DND-41 (cell line): ENCODE results near the gene XPO6.

Source experiments
- EZH2 ChIP-seq: IDR thresholded peaks from 3 replicates; pipeline ENCODE4 v1.6.1; 2012; ENCODE audit warnings: borderline replicate concordance, low read depth, mild to moderate bottlenecking, moderate library complexity, low read length, inconsistent platforms; ENCODE audit not compliant: severe bottlenecking
- TF ChIP-seq, protein P1 (sequence below): IDR thresholded peaks from 2 replicates; pipeline ENCODE4 v1.5.1; 2012; ENCODE audit warnings: borderline replicate concordance, low read length, moderate library complexity, mild to moderate bottlenecking; ENCODE audit not compliant: poor library complexity, severe bottlenecking; ENCODE audit errors: extremely low read depth

DNA sequence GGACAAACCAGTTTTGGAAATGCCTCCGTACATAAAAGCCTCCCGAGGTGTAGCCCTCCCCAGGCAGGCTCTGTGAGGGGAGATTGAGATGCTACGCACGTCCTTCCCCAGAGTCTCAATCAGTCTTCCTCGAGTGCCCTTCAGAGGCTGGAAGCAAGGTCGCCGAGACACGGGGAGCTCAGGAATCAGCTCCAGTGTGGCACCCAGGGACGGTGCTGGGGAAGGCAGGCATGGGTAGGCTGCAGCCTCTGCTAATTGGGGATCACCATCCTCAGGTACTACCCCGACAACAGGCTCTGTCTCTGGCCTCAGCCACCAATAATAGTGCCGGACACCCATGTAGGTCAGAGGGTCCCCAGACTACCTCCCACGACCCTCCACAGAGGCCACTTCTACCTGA is 120.1 kb downstream of the XPO6 start:
- TF ChIP-seq, protein P1, sequence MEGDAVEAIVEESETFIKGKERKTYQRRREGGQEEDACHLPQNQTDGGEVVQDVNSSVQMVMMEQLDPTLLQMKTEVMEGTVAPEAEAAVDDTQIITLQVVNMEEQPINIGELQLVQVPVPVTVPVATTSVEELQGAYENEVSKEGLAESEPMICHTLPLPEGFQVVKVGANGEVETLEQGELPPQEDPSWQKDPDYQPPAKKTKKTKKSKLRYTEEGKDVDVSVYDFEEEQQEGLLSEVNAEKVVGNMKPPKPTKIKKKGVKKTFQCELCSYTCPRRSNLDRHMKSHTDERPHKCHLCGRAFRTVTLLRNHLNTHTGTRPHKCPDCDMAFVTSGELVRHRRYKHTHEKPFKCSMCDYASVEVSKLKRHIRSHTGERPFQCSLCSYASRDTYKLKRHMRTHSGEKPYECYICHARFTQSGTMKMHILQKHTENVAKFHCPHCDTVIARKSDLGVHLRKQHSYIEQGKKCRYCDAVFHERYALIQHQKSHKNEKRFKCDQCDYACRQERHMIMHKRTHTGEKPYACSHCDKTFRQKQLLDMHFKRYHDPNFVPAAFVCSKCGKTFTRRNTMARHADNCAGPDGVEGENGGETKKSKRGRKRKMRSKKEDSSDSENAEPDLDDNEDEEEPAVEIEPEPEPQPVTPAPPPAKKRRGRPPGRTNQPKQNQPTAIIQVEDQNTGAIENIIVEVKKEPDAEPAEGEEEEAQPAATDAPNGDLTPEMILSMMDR, result no peak
- TF ChIP-seq EZH2, result no peak
